HepG2 (cell line): Measurements from ENCODE around the gene TBC1D5. TPM values are rescaled to one million over a fixed set of nuclear protein-coding genes. Genes with fewer than 3 reads are reported as not detected.

Source experiments
- CREM ChIP-seq, 2 experiments: sonication (generic) in 1 of 2; formaldehyde crosslinking in 1 of 2; IDR thresholded peaks; 2 replicates each; pipeline versions ENCODE4 v1.4.0 to v1.6.1; 2016 to 2020; ENCODE audit warnings: antibody characterized with exemption in 1 of 2, mild to moderate bottlenecking in 1 of 2, missing genetic modification reagents in 1 of 2
- EHMT2 ChIP-seq: fragments of 200-600 bp; sonication (generic); IDR thresholded peaks from 2 replicates; pipeline ENCODE4 v1.7.0; 2017; ENCODE audit warnings: antibody characterized with exemption, low read depth, low read length, borderline replicate concordance
- GABPA ChIP-seq, 2 experiments: IDR thresholded peaks; 2 replicates each; pipeline ENCODE4 v1.6.1; 2011 to 2016; ENCODE audit warnings: low read depth in 2 of 2, low read length in 1 of 2, missing biosample characterization in 1 of 2, missing genetic modification characterization in 1 of 2
- GATAD2A ChIP-seq: IDR thresholded peaks from 2 replicates; pipeline ENCODE4 v1.6.1; 2016
- KDM5A ChIP-seq: fragments of 200-600 bp; sonication (generic); IDR thresholded peaks from 2 replicates; pipeline ENCODE4 v1.7.0; 2018; ENCODE audit warnings: antibody characterized with exemption, mild to moderate bottlenecking, low read length, borderline replicate concordance
- MYC ChIP-seq: sonication (generic); formaldehyde crosslinking; IDR thresholded peaks from 2 replicates; pipeline ENCODE4 v1.9.0; 2021; ENCODE audit warnings: missing genetic modification reagents, borderline replicate concordance
- PAXIP1 ChIP-seq: sonication (generic); formaldehyde crosslinking; conservative IDR thresholded peaks from 2 replicates; pipeline ENCODE4 v1.4.0; 2020; ENCODE audit warnings: mild to moderate bottlenecking, missing genetic modification reagents, moderate library complexity
- POLR2G ChIP-seq: fragments of 200-400 bp; formaldehyde crosslinking; IDR thresholded peaks from 2 replicates; pipeline ENCODE4 v1.6.1; 2018; ENCODE audit warnings: mild to moderate bottlenecking, low read depth, low read length, moderate library complexity
- RBFOX2 ChIP-seq: fragments of 200-400 bp; formaldehyde crosslinking; IDR thresholded peaks from 2 replicates; pipeline ENCODE4 v1.6.1; 2017; ENCODE audit warnings: low read depth, mild to moderate bottlenecking, low read length
- RXRA ChIP-seq: sonication (generic); formaldehyde crosslinking; IDR thresholded peaks from 2 replicates; pipeline ENCODE4 v1.5.1; 2020; ENCODE audit warnings: missing genetic modification reagents
- U2AF1 ChIP-seq: fragments of 200-400 bp; formaldehyde crosslinking; optimal IDR thresholded peaks from 2 replicates; pipeline ENCODE3; 2017; ENCODE audit warnings: mild to moderate bottlenecking, low read depth, low read length
- ZKSCAN8 ChIP-seq: IDR thresholded peaks from 2 replicates; pipeline ENCODE4 v1.6.1; 2016; ENCODE audit warnings: borderline replicate concordance, missing genetic modification reagents, missing compliant biosample characterization
- ZNF317 ChIP-seq: sonication (generic); formaldehyde crosslinking; IDR thresholded peaks from 2 replicates; pipeline ENCODE4 v1.5.0; 2020; ENCODE audit warnings: mild to moderate bottlenecking, missing genetic modification reagents
- ZNF451 ChIP-seq: sonication (generic); formaldehyde crosslinking; IDR thresholded peaks from 2 replicates; pipeline ENCODE4 v1.5.0; 2020; ENCODE audit warnings: mild to moderate bottlenecking, missing genetic modification reagents
- ZNF510 ChIP-seq: sonication (generic); formaldehyde crosslinking; IDR thresholded peaks from 2 replicates; pipeline ENCODE4 v1.4.0; 2020; ENCODE audit warnings: low read depth, mild to moderate bottlenecking, missing genetic modification reagents
- ZNF570 ChIP-seq: sonication (generic); formaldehyde crosslinking; IDR thresholded peaks from 2 replicates; pipeline ENCODE4 v1.4.0; 2020; ENCODE audit warnings: mild to moderate bottlenecking, missing genetic modification reagents, borderline replicate concordance
- ZNF644 ChIP-seq: IDR thresholded peaks from 2 replicates; pipeline ENCODE4 v1.6.1; 2016; ENCODE audit warnings: low read depth
- polyA plus RNA-seq, 8 experiments: library from polyadenylated mRNA; depleted of rRNA in 3 of 8; stranded (reverse) in 7 of 8; unstranded in 1 of 8; fragments of >200 nt; fragmentation: Illumina TruSeq in 4 of 8; extraction: Trizol in 4 of 8; gene quantifications; 2 replicates each; pipeline versions ENCODE4 v1.2.1 to v1.2.3, GENCODE V29; 2011 to 2016; ENCODE audit warnings: low read depth in 4 of 8, missing spikeins in 1 of 8, mixed read lengths in 1 of 8; ENCODE audit not compliant: insufficient read depth in 1 of 8
- total RNA-seq, 5 experiments: library from RNA; depleted of rRNA; stranded (reverse); fragments of >200 nt; fragmentation: Illumina TruSeq; extraction: Trizol; gene quantifications; 2 replicates each; pipeline ENCODE4 v1.2.3, GENCODE V29; 2016; ENCODE audit warnings: low read depth in 1 of 5
- TF ChIP-seq, protein P1 (sequence below): sonication (generic); formaldehyde crosslinking; IDR thresholded peaks from 2 replicates; pipeline ENCODE4 v1.5.1; 2020; ENCODE audit warnings: mild to moderate bottlenecking, missing genetic modification reagents, borderline replicate concordance

TBC1D5 gene
- total and polyA plus RNA-seq, 2 of the 13 experiments (the other 11 are each of a cell fraction or from before 2014, with no cell fraction given), result 19.2 to 33.3 TPM

- TF ChIP-seq MYC (CRISPR knock-in tag), result peak; percentile 21; the same call in 1 of the 2 replicates
- peak; percentile 54; the same call in 1 of the 2 replicates for TF ChIP-seq POLR2G
- TF ChIP-seq KDM5A, result no peak
- peak; percentile 45 for TF ChIP-seq ZNF644 (CRISPR knock-in tag)
- TF ChIP-seq GATAD2A (CRISPR knock-in tag), result 0 out of 2 replicates have a peak, but pooled peaks have one; percentile 4
- no peak for TF ChIP-seq ZNF451 (CRISPR knock-in tag)
- TF ChIP-seq ZKSCAN8, result no peak
- TF ChIP-seq, protein P1, sequence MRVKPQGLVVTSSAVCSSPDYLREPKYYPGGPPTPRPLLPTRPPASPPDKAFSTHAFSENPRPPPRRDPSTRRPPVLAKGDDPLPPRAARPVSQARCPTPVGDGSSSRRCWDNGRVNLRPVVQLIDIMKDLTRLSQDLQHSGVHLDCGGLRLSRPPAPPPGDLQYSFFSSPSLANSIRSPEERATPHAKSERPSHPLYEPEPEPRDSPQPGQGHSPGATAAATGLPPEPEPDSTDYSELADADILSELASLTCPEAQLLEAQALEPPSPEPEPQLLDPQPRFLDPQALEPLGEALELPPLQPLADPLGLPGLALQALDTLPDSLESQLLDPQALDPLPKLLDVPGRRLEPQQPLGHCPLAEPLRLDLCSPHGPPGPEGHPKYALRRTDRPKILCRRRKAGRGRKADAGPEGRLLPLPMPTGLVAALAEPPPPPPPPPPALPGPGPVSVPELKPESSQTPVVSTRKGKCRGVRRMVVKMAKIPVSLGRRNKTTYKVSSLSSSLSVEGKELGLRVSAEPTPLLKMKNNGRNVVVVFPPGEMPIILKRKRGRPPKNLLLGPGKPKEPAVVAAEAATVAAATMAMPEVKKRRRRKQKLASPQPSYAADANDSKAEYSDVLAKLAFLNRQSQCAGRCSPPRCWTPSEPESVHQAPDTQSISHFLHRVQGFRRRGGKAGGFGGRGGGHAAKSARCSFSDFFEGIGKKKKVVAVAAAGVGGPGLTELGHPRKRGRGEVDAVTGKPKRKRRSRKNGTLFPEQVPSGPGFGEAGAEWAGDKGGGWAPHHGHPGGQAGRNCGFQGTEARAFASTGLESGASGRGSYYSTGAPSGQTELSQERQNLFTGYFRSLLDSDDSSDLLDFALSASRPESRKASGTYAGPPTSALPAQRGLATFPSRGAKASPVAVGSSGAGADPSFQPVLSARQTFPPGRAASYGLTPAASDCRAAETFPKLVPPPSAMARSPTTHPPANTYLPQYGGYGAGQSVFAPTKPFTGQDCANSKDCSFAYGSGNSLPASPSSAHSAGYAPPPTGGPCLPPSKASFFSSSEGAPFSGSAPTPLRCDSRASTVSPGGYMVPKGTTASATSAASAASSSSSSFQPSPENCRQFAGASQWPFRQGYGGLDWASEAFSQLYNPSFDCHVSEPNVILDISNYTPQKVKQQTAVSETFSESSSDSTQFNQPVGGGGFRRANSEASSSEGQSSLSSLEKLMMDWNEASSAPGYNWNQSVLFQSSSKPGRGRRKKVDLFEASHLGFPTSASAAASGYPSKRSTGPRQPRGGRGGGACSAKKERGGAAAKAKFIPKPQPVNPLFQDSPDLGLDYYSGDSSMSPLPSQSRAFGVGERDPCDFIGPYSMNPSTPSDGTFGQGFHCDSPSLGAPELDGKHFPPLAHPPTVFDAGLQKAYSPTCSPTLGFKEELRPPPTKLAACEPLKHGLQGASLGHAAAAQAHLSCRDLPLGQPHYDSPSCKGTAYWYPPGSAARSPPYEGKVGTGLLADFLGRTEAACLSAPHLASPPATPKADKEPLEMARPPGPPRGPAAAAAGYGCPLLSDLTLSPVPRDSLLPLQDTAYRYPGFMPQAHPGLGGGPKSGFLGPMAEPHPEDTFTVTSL (CRISPR knock-in tag), result peak; percentile 71; the same call in 1 of the 2 replicates
- TF ChIP-seq ZNF317 (CRISPR knock-in tag), result 0 out of 2 replicates have a peak, but pooled peaks have one; percentile 17
- peak; percentile 80; the same call in 1 of the 2 replicates for TF ChIP-seq EHMT2
- TF ChIP-seq GABPA (IDR thresholded peaks at IDR 0.05; ENCODE audit: low read depth, low read length), result no peak
- TF ChIP-seq GABPA (CRISPR knock-in tag; IDR thresholded peaks at IDR 0.05; ENCODE audit: low read depth), result 0 out of 2 replicates have a peak, but pooled peaks have one; percentile 14
- TF ChIP-seq ZNF510 (CRISPR knock-in tag), result no peak
- TF ChIP-seq RXRA, result peak; percentile 68
- 0 out of 2 replicates have a peak, but pooled peaks have one; percentile 55 for TF ChIP-seq PAXIP1
- TF ChIP-seq U2AF1, result no peak
- 0 out of 2 replicates have a peak, but pooled peaks have one; percentile 18 for TF ChIP-seq CREM (IDR thresholded peaks at IDR 0.05)
- no peak for TF ChIP-seq CREM (CRISPR knock-in tag; IDR thresholded peaks at IDR 0.05)
- TF ChIP-seq RBFOX2, result 0 out of 2 replicates have a peak, but pooled peaks have one; percentile 20
- no peak for TF ChIP-seq ZNF570 (CRISPR knock-in tag)
These were observed 4.9 kb upstream of the TBC1D5 start (continued) for GRCh38 chr3:17747174-17747889.
